HUDEP-2 (cell line): ENCODE results near the gene MITF.

Source experiments
- DNase-seq, 76 experiments: peaks; one replicate each; lab custom pipeline; 2025; ENCODE audit not compliant: unreplicated experiment in 76 of 76; lab: John Stamatoyannopoulos, UW

The MITF gene

GRCh38 chr3:69999140-70000027 lies 260.1 kb downstream of the MITF start, which contains the start of gene SAMMSON:
Gene SAMMSON, plus strand, starts transcription at chr3:69999733.
- DNase-seq, result no peak

GRCh38 chr3:70000028-70000410 lies 260.8 kb downstream of the MITF start:
- DNase-seq, result no peak

- no peak for DNase-seq
These were observed 261.4 kb downstream of the MITF start for GRCh38 chr3:70000563-70001081.

- no peak for DNase-seq
These were observed 263.9 kb downstream of the MITF start for GRCh38 chr3:70003119-70003518.

GRCh38 chr3:70006089-70006488 lies 266.8 kb downstream of the MITF start:
- DNase-seq, result no peak

GRCh38 chr3:70010346-70010745 lies 271.1 kb downstream of the MITF start:
- DNase-seq, result no peak

- DNase-seq, result no peak
These were observed 272.3 kb downstream of the MITF start for GRCh38 chr3:70011582-70011981.
